Measurements from ENCODE around the gene PABPC1L. TPM values are rescaled to one million over a fixed set of nuclear protein-coding genes. Genes with fewer than 3 reads are reported as not detected.

The PABPC1L gene
- total and polyA plus RNA-seq, 7 donors, result 1.0 to 2.8 (median 1.8) TPM

DNA sequence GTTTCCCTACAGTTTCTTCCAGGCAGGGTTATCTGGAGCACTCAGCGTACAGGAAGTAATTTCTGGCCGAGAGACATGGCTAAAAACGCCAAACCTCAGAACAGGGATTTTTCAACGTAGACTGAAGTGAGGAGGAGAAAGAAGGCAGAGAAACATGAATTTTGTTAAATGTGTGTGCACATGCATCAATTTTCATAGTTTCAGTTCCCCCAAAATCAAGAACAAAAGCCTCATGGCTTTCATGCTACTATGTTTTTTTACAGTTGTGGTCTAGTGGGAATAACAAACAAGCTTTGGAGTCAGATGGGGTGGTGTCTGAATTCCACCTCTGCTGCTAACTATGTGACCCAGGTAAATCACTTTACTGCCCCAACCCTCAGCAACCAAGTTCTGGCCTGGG is 45.4 kb downstream of the PABPC1L start:
- whole genome bisulfite sequencing, 3 donors, result 80 to 86% (median 85%) methylated on average over 4 of the region's 4 CpGs

DNA sequence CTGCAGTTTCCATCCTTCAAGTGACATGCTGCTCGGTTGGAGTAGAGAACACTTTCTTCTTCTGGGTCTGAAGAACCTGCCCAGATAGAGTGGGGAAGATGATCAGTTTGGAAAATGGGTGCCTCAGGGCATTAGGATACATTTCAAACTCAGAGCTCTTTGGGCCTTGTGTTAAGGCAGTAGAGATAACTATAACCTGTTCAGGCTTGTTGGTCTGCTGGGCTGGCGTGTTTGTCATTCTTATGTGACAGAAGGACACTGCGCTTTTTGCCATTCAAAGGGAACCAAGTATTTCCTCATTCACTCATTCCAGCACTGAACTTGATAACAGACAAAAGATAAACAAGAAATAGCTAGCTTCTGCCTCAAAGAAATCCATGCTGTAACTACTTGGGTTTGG is 46.5 kb downstream of the PABPC1L start:
- WGBS, 3 donors, result 92 to 95% (median 94%) methylated on average over 3 of the region's 3 CpGs
- TF ChIP-seq, protein P1, sequence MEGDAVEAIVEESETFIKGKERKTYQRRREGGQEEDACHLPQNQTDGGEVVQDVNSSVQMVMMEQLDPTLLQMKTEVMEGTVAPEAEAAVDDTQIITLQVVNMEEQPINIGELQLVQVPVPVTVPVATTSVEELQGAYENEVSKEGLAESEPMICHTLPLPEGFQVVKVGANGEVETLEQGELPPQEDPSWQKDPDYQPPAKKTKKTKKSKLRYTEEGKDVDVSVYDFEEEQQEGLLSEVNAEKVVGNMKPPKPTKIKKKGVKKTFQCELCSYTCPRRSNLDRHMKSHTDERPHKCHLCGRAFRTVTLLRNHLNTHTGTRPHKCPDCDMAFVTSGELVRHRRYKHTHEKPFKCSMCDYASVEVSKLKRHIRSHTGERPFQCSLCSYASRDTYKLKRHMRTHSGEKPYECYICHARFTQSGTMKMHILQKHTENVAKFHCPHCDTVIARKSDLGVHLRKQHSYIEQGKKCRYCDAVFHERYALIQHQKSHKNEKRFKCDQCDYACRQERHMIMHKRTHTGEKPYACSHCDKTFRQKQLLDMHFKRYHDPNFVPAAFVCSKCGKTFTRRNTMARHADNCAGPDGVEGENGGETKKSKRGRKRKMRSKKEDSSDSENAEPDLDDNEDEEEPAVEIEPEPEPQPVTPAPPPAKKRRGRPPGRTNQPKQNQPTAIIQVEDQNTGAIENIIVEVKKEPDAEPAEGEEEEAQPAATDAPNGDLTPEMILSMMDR (IDR thresholded peaks at IDR 0.05), result no peak
- Histone ChIP-seq H3K36me3 (ENCODE audit: insufficient read depth in 1 of 2, low read depth in 1 of 2) (peaks cover 15 to 59% of the 10 kb centered on the region in 2 donors), H3K4me3 (no peak overlapping the region), H3K9me3 (no peaks in the 10 kb centered on the region), H3K27ac (no peak overlapping the region), H3K4me1 (peaks cover 12% of the 10 kb centered on the region), H3K27me3 (ENCODE audit: insufficient read depth in 3 of 3, low read length in 2 of 3) (no peaks in the 10 kb centered on the region)
- ATAC-seq, result no peak
- DNase-seq, result no peak
- intact Hi-C loops (cut with DNase I), result no loop called here

More for the DNA sequence above, 45.4 kb downstream of the PABPC1L start:
- Histone ChIP-seq H3K9me3 (no peaks in the 10 kb centered on the region), H3K27me3 (ENCODE audit: insufficient read depth in 3 of 3, low read length in 2 of 3) (no peaks in the 10 kb centered on the region), H3K27ac (no peak overlapping the region), H3K4me3 (no peak overlapping the region), H3K36me3 (ENCODE audit: insufficient read depth in 1 of 2, low read depth in 1 of 2) (peaks cover 20 to 70% of the 10 kb centered on the region in 2 donors), H3K4me1 (peaks cover 7% of the 10 kb centered on the region)
- DNase-seq (no peak), ATAC-seq (no peak)
- intact Hi-C loops (cut with DNase I), result no loop called here
- TF ChIP-seq, protein P1 (IDR thresholded peaks at IDR 0.05), result no peak

DNA sequence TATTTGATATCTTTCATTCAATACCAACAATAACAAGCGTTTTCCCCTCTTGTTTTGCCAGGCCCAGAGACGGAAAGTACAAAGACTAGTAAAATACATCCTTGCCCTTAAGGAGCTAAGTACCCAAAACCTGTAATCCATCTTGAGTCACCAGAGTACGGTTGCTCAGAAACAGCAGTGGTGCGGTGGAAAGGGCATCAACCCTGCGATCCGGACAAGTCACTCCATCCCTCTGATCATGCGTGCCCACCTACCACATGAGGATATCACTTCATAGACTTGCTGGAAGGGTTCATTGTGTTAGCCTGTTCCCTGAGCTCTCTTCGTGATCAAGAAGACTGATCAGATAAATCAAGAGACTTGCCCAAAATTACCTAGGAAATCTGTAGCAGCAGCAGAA is 48.4 kb downstream of the PABPC1L start:
- no peak for ATAC-seq
- TF ChIP-seq, protein P1 (IDR thresholded peaks at IDR 0.05), result no peak
- WGBS, 3 donors, result 82 to 89% (median 86%) methylated on average over 8 of the region's 8 CpGs
- Histone ChIP-seq H3K9me3 (no peaks in the 10 kb centered on the region), H3K4me1 (peaks cover 12% of the 10 kb centered on the region), H3K27ac (no peak overlapping the region), H3K27me3 (ENCODE audit: insufficient read depth in 3 of 3, low read length in 2 of 3) (no peaks in the 10 kb centered on the region), H3K4me3 (no peak overlapping the region), H3K36me3 (ENCODE audit: insufficient read depth in 1 of 2, low read depth in 1 of 2) (peaks cover 9 to 40% of the 10 kb centered on the region in 2 donors)
- intact Hi-C loops (cut with DNase I), result no loop called here
- no peak for DNase-seq

DNA sequence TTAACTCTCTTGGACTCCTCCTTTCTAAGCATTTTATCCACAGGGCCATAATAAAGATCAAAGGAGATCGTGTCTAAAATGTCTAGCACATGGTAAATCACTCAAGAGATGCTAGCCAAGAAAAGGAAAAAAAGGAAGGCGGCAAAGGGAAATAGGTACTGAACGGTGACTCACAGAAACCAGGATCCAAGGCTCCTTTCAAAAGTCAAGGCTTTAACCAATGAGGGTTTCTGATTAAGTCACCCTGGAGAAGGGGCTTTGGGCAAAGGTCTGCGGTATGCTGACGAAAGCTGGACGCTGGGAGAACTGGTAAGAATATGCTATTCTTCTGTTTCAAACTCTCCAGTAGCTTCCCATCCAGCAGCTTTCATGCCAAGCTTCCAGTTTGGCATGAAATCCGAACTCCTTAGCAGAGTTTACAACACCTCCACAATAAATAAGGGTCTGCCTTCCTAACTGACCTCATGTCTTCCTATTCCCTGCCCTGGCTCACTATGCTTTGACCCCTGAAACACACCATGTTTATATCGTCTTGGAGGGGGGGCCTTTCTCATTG is 49.3 kb downstream of the PABPC1L start:
- TF ChIP-seq, protein P1 (IDR thresholded peaks at IDR 0.05), result no peak
- intact Hi-C loops (cut with DNase I), result no loop called here
- Histone ChIP-seq H3K36me3 (ENCODE audit: insufficient read depth in 1 of 2, low read depth in 1 of 2) (peaks cover 9 to 31% of the 10 kb centered on the region in 2 donors), H3K4me1 (peaks cover 12% of the 10 kb centered on the region), H3K4me3 (peak overlapping the region; percentile 99), H3K27ac (peak overlapping the region; percentile 86), H3K9me3 (no peaks in the 10 kb centered on the region), H3K27me3 (ENCODE audit: insufficient read depth in 3 of 3, low read length in 2 of 3) (no peaks in the 10 kb centered on the region)
- no peak for DNase-seq
- 18 to 25% (median 22%) methylated on average over 8 of the region's 8 CpGs for WGBS, 3 donors
- ATAC-seq, result no peak

DNA sequence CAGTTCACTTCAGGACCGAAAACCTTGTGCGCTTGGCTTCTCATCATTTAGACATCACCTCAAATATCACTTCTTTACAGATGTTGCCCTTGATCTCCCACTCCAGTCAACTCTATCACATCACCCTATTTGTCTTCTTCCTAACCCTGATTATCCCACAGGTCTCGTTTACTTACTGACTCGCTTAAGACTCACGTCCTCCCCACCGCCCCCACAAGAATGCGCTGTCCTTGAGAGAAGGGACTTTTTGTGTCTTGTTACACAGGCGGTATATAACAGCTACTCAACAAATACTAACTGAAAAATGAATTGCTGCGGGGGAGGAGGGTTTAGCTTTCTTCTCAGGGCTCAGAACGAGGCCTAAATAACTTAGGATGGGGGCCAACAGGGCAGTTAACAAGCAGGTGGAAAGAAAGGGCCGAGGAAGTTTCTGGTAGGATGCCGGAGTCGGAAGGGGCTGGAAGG is 49.8 kb downstream of the PABPC1L start:
- Histone ChIP-seq H3K9me3 (no peaks in the 10 kb centered on the region), H3K27me3 (ENCODE audit: insufficient read depth in 3 of 3, low read length in 2 of 3) (no peaks in the 10 kb centered on the region), H3K4me3 (peak overlapping the region; percentile 99), H3K36me3 (ENCODE audit: insufficient read depth in 1 of 2, low read depth in 1 of 2) (peaks cover 7 to 26% of the 10 kb centered on the region in 2 donors), H3K4me1 (peaks cover 12% of the 10 kb centered on the region), H3K27ac (peak overlapping the region; percentile 86)
- DNase-seq (no peak), ATAC-seq (peak; percentile 21 to 46 (median 41))
- TF ChIP-seq, protein P1 (IDR thresholded peaks at IDR 0.05), result no peak
- 6 to 8% (median 7%) methylated on average over 13 of the region's 13 CpGs for WGBS, 3 donors
- intact Hi-C loops (cut with DNase I), result loop anchor here in 1 of 2 donors (5.0 kb wide), 1 partner anchor 72 kb away; the partner anchor contains the start of gene YWHAB
